NOMO-1 treated with dmso at 0.1 percent for 144 hours (cell line): ENCODE measurements around the gene MAGI2.
"Not testable (repeated sequence)": the region's sequence is repeated elsewhere in the genome, so short reads cannot be mapped to it uniquely, and the experiment has no call there.

ENCODE experiments used
- DNase-seq: peaks from one replicate; lab custom pipeline; 2025; ENCODE audit not compliant: unreplicated experiment; lab: John Stamatoyannopoulos, UW

MAGI2 gene

GRCh38 chr7:79176859-79177477 lies 276.5 kb downstream of the MAGI2 start:
- peak; percentile 3 for DNase-seq

- no peak for DNase-seq
Measured at GRCh38 chr7:79175374-79175773, 278.1 kb downstream of the MAGI2 start.

DNA sequence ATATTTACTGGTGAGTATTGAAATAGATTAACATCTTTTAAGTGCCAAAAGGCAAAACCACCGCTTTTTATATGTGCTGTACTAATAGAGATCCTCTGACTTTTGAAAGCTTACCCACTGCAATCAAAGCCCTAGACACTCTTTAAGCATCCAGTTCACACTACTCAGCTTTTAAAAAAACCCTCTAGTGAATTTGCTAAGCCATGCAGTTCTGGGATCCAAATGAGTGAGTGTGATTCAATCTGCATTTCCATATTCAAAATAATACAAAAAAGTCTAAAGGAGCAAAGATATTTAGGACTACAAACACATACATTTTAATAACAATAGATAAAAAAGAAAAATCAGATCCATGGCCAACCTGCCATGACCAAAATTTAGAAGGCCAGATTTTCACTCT lies 288.2 kb downstream of the MAGI2 start:
- DNase-seq, result no peak

GRCh38 chr7:79159040-79159664 lies 294.3 kb downstream of the MAGI2 start:
- DNase-seq, result no peak

- DNase-seq, result no peak
Measured at GRCh38 chr7:79157281-79157680, 296.2 kb downstream of the MAGI2 start.

DNA sequence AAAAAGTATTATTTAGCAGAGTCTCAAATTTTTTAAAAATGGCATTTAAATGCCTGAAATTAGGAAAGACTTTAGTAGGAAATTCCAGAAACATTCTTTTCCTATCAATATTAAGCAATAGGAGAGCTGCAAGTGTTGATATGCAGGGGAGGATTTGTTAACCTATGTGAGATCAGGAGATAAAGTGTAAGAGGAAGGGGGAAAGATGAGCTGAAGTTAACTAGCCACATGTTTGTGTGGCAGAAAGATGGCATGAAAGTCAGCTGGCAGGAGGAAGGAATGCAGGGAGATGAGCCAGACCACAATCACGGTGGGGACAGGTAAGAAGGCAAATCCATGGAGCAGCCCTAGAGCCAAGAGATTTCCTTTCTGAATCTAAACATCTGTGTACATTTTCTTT lies 303.6 kb downstream of the MAGI2 start:
- DNase-seq, result no peak

GRCh38 chr7:79142706-79143105 lies 310.8 kb downstream of the MAGI2 start:
- no peak for DNase-seq

DNA sequence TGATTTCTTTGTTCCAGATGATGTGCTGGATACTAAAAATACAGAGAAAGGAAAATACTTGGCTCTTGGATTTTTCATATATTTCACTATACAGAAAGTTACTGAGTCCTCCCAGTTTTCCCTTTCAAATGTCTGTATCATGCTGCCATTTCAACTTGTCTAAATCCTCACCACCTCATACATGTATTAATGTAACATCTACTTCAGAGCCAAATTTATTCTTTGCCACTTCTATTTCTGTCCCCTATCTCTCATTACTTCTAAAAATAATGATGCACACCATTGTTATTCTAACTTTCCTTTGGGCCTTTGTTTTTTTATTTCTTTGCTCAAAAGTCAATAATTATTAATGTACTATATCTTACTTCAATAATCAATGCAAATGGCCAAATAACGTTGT lies 312.2 kb downstream of the MAGI2 start:
- DNase-seq, result no peak

DNA sequence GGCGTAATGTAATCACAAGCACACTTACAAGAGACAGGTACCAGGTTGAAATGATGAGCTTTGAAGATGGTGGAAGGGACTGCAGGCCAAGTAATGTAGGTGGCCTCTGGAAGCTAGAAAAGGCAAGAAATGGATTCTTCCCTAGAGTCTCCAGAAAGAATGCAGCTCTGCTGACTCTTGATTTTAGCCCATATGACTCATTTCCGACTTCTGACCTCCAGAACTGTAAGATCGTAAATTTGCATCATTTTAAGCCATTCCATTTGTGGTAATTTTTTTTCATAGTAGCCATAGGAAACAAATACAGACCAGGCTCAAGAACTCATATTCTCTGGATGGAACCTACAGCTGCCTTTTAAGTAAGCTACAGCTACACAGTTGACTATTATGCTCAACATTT lies 315.5 kb downstream of the MAGI2 start:
- DNase-seq, result peak; percentile 6

GRCh38 chr7:79132844-79133451 lies 320.5 kb downstream of the MAGI2 start:
- DNase-seq, result no peak

- no peak for DNase-seq
Measured at GRCh38 chr7:79130715-79131114, 322.8 kb downstream of the MAGI2 start.

DNA sequence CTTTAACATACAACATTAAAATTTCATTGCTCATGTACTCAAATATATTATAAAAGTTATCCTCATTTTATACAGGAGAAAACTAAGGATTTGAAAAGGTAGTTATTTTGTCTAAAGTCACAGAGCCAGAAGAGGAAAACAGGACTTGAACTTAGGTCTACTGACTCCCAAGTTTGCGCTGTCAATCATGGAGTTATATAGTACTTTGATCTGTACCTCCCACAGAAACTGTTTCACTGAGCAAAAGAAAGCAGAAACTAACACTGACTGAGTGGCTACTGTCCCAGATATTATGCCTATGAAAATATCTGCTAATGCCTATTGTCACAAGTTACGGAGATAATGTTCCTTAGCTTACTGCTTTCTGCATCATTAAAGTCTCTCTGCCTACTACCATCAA lies 329.1 kb downstream of the MAGI2 start:
- DNase-seq, result no peak

DNA sequence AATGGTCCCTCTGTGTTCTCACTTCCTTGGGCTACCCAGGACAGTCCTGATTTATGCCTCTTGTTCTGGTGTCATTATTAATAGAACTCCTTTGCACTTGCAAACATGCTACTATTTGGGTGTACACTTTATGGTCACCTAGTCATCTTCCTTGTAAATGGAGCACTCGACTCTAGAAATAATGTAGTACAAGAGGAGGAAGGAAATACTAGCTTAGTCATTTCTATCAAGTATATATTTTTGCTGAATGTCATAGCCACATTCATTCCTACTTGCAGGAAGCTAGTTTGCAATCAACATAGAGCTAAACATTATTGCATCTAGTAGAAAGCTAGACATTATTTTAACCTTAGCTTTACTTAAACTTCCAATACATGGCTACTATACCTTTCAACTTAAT lies 335.3 kb downstream of the MAGI2 start:
- peak; percentile 28 for DNase-seq

DNA sequence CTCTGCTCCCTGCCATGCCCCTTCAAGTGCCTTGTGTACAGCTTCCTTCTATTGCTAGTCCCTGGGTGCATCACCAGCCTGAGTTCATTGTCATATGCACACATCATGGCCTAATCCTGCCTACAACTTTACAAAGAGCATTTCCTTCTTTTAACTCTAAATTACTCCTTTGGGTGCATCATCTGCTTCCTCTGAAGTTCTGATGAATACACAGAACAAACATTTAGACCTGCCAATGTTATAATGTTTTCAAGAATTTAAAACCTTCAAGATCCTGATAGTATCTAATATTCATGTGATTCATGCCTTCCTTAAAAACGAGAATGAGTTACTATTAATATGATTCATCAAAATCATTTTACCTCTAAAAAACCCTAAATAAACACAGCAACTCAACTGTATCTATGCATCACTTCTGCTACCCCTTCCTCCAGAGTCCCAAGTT lies 357.1 kb downstream of the MAGI2 start:
- no peak for DNase-seq

GRCh38 chr7:79093421-79093820 lies 360.0 kb downstream of the MAGI2 start:
- DNase-seq, result no peak

GRCh38 chr7:79091661-79092060 lies 361.8 kb downstream of the MAGI2 start:
- no peak for DNase-seq

GRCh38 chr7:79091011-79091410 lies 362.5 kb downstream of the MAGI2 start:
- DNase-seq, result no peak

- peak; percentile 64 for DNase-seq
Measured at GRCh38 chr7:79090543-79090942, 362.9 kb downstream of the MAGI2 start.

- no peak for DNase-seq
Measured at GRCh38 chr7:79084423-79084822, 369.0 kb downstream of the MAGI2 start.

GRCh38 chr7:79079919-79080554 lies 373.4 kb downstream of the MAGI2 start:
- DNase-seq, result no peak

DNA sequence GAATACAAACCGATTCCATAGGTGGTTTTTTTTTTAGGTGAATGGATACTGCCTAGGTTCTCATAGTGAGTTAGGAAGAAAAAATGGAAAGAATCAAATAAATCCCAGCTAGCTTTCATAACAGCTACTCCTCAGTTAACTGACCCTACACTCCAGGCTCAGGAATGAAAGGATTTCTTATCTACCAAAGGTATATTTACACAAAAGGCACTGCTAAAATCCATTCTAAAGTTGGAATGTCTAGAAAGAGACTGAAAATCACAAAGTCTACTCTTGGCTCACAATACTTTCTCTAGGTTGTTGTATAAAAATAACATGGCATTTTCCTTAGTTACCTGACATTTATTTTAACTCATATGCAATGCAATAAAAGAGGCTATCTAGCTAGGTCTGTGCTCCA lies 375.2 kb downstream of the MAGI2 start:
- DNase-seq, result no peak

DNA sequence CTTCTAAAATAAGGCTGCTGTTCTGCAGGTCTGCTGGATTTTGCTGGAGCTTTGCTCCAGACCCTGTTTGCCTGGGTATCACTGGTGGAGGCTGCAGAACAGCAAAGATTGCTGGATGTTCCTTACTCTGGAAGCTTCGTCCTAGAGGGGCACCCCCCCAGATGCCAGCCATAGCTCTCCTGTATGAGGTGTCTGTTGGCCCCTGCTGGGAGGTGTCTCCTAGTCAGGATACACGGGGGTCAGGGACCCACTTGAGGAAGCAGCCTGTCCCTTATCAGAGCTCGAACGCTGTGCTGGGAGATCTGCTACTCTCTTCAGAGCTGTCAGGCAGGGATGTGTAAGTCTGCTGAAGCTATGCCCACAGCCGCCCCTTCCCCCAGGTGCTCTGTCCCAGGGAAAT lies 382.3 kb downstream of the MAGI2 start:
- not testable (repeated sequence) for DNase-seq
